NK-92 (cell line): ENCODE measurements around the gene GLT1D1.
"Not testable (repeated sequence)": the region's sequence is repeated elsewhere in the genome, so short reads cannot be mapped to it uniquely, and the experiment has no call there.

Source experiments
- DNase-seq: peaks from one replicate; lab custom pipeline; 2025; ENCODE audit not compliant: unreplicated experiment; lab: John Stamatoyannopoulos, UW

Gene GLT1D1

DNA sequence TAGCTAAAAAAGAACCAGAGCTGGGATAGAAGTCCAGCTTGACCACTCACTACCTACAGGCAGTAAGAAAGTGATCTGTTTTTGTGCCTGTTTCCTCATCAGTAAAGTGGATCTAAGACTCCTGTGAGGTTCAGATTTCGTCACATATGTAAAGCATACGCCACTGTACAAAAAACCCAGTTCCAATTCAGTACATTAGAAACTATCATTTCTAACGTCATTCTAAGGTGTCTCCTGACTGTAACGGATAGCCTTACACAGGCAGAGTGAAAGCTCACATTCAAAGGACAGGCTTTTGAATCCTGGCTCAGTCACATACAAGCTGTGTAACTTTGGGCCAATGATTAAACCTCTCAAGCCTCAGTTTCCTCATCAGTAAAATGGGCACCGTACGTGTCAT, 33.0 kb upstream of the GLT1D1 start:
- no peak for DNase-seq

DNA sequence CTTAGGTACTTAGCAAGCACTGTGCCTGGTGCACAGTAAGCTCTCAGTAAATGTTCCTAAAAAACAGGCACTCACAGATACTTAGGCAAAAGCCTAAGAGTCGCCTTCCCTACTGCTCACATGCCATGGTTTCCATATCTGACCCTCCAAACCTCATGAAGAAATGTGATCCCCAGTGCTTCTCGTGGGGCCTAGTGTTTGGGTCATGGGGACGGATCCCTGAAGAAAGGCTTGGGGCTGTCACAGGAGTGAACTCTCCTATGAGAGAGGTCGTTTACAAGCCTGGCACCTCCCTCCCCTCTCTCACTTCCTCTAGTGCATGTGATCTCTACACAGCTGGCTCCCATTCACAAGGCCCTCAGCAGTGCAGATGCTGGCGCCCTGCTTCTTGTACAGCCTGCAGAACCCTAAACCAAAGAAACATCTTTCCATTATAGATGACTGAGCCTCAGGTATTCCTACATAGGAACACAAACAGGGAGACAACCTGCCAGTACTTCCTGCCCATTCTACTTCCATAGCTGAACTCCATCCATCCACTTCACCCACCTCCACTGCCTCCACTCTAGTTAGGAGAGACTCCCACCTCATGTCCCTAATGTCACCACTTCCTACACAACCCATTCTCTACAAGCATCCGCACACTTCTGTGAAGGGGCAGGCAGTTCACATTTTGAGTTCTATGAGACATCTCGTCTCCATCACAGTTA, 32.4 kb upstream of the GLT1D1 start:
- DNase-seq: no peak

DNA sequence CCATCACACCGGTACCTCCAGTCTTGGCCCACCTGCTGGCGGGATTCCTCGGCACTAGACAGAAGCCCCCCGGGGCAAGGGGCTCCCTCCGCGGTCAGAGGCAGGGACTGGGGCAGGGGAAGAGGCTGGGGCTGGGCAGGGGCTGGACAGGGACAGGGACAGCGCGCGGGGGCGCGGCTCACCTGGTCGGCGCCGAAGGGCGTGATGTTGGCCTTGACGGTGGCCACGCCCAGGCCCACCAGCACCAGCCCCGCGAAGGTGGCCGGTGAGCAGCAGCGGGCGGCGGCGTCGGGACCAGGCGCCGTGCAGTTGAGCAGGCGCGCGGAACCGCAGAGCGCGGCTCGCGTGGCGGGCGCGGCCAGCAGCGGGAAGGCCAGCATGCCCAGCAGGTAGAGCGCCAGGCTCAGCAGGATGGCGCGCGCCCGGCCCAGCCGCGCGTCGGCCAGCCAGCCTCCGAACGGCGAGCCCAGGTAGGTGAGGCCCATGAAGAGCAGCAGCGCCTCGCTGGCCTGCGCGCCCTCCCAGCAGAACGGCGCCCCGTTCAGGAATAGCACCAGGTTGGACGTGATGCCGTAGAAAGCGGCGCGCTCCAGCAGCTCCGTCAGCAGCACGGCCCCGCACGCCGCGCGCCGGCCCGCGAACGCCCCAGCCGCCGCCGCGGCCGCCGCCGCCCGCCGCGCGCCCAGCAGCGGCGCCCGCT, 29.9 kb upstream of the GLT1D1 start:
- no peak for DNase-seq

DNA sequence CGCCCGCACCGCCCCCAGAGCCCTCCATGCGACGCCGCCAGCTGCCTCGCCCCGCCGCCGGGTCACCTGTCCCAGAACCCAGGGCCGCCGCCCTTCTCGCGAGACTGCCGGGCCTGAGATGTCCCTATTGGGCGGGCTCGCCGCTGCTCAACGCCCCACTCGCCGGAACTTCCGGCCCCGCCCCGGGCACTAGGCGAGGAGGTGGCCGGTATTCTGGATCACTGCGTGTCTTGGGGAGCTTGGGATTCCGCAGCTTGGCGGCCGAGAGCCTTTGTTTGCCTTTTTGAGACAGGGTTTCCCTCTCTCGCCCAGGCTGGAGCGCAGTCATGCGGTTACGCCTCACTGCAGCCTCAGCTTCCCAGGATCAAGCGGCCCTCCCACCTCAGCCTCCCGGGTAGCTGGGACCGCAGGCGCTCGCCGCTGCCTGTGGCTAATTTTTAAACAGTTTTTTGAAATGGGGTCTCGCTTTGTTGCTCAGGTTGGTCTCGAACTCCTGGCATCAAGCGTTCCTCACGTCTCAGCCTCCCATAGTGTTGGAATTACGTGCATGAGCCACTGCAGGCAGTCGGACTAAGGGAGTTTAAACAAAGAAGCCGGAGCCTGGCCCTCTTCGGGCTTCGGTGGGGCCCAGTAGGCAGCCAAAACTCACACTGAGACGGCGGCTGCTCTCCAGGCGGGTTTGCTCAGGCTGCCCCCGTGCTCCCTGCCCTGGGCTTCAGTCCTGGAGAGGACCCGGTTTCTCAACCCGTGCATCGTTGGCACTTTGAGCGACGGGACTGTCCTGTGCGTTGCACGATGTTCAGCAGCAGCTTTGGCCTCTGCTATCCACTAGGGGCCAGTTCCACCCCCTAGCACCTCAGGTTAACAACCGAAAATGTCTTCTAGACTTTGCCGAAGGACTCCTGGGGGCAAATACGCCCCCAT, 29.1 kb upstream of the GLT1D1 start, which contains the start of gene SLC15A4:
TSS of gene SLC15A4 (minus strand) at position 43 of the 924 bp plus-strand sequence. CDS start at position 28, 15 bp downstream.
- DNase-seq: peak; percentile 10

DNA sequence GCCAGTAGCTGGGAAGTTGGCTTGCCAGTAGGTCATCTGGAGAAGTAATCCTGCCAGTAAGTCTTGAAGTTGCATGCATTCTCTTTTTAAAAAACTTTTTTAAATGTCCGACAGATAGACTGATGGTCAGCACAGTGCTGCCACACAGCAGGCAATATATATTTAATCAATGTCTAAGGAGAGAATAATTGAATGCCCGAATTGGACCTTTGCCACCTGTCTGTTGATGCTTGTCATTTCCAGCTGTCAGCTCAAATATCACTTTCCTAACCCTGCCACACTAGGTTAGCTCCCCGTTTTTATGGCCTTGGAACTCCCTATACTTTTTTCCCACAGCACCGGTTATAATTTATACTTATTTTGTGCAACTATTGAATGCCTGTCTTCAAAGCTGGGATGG, 27.4 kb upstream of the GLT1D1 start:
- no peak for DNase-seq

DNA sequence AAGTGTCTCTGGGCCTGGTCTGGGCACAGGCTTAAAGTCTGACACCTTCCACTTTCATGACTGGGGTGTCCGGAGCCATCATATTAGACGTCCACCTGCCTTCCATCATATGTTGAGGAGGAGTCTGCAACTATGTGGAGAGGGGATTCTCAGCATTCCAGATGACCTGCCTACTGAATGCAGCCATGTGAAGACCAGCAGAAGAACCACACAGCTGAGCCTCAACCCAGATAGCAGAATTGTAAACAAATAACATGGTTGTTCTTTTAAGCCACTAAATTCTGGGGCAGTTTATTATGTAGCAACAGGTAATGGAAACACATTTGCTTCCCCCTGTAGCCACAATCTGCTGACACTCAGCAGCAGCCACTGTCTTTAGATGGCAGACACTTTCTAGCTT, 25.6 kb upstream of the GLT1D1 start:
- DNase-seq: no peak

DNA sequence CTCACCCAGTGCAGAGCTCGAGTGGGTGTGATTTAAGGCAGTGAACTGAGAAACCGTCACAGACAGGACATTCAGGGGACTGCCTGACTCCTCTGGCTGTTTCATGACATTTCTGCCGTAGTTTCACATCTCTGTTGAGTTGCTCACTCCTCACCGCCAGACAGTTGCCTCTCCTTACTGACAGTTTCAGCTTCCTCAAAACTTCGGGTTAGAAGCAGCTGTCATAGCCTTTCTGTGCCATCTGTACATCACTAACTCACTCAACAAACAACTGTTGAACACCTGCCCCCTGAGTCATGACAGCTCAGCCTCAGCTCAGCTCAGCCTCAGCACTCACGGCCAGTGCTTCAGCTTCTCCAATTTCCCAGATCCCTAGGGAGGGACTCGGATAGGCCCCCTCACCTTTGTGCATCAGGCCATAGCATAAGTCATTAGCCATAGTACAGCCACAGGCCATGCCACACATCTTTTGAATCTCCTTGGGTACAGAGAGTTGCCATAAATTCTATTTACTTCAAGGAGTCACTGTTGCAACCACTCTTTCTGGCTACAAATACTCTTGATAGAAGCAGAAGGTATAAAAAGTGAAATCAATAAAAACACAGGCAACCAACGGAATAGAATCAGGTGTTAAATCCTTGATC, 23.3 kb upstream of the GLT1D1 start:
- no peak for DNase-seq

DNA sequence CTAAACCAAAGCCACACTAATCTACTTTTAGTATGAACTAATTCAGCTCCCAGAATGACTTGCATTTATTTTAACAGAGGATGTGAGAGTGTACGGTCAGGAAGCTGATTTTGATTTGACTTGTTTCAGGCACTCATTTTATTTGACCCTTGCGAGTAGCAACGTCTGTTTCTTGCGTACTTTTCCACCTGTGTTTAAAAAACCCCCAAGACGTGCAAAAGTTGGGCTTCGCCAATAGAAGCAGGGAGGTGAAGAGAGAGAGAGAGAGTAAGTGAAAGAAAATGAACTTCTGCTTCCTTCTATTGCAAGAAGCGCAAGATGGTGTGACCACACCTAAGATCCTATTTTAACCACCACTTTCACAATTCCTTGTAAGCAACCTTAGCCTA, 22.8 kb upstream of the GLT1D1 start:
- DNase-seq: no peak

DNA sequence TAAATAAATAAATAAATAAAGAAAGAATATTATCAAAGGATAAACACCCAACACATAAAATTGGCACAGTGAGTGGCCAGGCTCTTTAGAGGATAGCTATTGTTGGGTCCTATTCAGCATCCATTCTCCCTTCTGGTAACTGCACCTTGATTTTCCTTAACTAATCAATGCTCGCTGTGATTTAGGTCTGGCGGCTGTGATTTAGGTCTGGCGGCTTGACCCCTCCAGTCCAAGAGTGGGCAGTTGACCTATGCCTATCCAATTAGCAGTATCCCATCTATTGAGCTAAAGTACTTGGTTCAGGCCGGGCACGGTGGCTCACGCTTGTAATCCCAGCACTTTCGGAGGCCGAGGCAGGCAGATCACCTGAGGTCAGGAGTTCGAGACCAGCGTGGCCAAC, 19.9 kb upstream of the GLT1D1 start:
- no peak for DNase-seq

DNA sequence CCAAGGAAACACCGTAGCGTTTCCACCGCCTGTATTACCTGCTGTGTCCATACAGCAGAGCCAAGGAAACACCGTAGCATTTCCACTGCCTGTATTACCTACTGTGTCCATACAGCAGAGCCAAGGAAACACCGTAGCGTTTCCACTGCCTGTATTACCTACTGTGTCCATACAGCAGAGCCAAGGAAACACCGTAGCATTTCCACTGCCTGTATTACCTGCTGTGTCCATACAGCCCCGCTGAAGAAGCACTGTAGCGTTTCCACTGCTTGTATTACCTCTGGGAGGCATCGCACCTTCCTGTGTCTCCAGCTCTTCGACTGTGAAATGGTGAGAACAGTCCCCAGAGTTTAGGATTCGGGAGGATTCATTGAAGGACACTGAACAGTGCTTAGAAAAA, 13.4 kb upstream of the GLT1D1 start:
- DNase-seq: not testable (repeated sequence)

DNA sequence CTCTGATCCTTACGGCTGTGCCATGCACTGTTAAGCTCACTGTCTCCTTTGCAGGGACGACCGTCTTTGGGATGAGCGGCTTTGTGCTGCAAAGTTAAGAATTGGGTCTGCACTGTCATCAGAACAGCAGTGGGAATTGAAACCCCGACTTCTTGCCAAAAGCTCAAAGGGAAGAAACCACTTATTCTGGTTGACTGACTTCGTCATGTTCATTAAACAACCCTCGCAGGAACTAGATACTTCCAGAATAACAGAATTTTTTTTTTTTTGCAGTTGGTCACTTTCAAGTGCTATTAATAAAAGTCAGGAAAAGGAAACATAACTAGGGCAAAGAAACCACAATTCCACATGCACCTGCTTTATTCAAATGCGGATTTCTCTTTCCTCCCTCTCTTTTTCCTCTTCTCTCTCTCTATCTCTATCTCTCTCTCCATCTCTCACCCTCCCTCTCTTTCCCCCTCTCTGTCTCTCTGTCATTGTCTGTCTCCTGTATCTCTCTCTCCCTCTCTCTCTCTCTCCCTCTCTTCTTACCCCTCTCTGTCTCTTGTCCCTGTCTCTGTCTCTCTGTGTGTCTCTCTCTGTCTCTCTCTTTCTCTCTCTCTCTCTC, 12.3 kb upstream of the GLT1D1 start:
- no peak for DNase-seq

DNA sequence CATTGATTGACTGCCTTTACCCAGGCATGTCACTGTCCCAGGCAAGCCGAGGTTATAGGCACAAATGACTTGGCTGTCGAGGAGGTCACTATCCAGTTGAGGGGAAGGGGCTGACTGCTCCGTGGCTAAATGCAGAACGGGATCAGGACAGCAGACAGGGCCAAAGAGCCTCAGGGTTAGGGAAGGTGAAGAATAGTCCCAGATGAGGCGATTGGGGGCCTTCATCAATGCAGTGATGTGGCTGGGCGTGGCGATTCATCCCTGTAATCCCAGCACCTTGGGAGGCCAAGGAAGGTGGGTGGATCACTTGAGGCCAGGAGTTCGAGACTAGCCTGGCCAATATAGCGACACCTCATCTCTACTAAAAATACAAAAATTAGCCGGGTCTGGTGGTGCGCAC, 10.7 kb upstream of the GLT1D1 start:
- no peak for DNase-seq

DNA sequence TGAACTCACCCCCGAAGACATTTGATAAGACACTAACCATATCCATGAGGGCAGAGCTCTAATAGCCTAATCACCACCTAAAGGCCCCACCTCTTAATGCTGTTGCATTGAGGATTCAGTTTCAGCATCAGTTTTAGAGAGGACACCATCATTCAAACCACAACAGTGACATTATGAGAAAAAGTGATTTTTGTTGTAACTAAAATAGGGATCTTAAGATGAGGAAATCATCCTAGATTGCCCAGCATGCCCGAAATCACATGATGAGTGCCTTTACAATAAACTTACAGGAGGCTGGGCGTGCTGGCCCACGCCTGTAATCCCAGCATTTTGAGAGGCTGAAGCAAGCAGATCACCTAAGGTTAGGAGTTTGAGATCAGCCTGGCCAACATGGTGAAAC, 9.7 kb upstream of the GLT1D1 start:
- no peak for DNase-seq

DNA sequence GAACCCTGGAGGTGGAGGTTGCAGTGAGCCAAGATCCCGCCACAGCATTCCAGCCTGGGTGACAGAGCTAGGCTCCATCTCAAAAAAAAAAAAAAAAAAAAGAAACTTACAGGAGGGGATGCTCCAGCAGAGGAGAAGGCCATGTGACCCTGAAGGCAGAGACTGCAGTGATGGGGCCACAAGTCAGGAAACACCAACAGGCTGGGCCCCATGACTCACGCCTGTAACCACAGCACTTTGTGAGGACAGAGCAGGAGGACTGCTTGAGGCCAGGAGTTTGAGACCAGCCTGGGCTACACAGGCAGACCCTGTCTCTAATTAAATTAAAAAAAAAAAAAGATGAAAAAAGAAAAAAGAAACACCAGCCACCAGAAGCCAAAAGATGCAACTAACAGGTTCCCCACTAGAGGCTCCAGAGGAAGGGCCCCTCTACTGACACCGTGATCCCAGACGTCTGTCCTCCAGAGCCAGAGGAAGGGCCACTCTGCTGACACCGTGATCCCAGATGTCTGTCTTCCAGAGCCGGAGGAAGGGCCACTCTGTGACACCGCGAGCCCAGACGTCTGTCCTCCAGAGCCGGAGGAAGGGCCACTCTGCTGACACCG, 9.1 kb upstream of the GLT1D1 start:
- no peak for DNase-seq

DNA sequence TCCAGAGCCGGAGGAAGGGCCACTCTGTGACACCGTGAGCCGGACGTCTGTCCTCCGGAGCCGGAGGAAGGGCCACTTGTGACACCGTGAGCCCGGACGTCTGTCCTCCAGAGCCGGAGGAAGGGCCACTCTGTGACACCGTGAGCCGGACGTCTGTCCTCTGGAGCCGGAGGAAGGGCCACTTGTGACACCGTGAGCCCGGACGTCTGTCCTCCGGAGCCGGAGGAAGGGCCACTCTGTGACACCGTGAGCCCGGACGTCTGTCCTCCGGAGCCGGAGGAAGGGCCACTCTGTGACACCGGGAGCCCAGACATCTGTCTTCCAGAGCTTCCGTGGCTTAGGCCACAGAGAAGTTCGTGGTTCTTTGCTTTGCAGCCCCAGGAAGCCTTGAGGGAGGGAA, 6.6 kb upstream of the GLT1D1 start:
- DNase-seq: not testable (repeated sequence)

DNA sequence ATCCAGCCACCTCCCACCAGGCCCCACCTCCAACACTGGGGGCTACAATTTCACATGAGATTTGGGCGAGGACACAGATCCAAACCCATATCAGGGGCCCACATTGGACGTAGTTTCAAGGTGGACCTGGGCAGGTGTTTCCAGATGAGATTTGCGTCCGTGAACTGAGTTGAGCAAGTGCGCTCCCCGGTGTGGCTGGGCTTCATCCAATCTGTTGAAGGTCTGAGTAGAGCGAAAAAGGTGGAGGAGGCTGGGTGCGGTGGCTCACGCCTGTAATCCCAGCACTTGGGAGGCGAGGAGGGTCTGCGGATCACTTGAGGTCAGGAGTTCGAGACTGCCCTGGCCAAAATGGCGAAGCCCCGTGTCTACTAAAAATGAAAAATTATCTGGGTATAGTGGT, 4.9 kb upstream of the GLT1D1 start:
- no peak for DNase-seq

DNA sequence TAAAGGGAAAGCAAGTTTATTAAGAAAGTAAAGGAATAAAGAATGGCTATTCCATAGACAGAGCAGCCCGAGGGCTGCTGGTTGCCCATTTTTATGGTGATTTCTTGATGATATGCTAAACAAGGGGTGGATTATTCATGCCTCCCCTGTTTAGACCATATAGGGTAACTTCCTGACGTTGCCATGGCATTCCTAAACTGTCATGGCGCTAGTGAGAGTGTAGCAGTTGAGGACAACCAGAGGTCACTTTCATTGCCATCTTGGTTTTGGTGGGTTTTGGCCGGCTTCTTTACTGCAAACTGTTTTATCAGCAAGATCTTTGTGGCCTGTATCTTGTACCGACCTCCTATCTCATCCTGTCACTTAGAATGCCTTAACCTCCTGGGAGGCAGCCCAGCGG, 3.5 kb upstream of the GLT1D1 start:
- not testable (repeated sequence) for DNase-seq

DNA sequence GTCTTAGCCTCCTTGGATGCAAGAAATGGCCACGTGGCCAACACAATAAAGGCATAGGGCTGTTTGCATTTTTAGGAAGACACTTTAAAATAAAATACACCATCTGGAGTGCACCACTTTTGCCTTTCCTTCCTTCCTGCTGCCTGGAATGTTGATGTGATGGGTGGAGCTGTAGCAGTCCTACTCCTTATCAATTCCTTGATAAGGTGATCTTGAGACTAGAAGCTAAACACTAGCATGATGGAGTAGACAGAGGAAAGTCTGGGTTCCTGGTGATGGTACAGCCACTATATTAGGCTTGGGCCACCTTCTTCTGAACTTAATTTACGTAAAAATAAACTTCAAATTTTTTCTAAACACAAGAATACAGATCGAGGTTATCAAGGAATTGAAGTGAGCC, 2.9 kb upstream of the GLT1D1 start:
- DNase-seq: no peak

DNA sequence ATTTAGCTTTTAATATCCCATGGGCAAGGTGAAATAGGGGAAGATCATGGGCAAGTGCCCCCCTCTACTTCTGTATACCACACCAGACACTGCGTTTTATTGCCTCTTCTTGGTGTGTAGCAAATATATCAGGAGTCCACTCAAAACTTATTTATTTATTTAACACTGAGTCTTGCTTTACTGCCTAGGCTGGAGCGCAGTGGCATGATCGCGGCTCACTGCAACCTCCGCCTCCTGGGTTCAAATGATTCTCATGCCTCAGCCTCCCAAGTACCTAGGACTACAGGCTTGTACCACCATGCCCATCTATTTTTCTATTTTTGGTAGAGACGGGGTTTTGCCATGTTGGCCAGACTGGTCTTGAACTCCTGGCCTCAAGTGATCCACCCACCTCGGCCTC, 1.8 kb upstream of the GLT1D1 start:
- DNase-seq: not testable (repeated sequence)

DNA sequence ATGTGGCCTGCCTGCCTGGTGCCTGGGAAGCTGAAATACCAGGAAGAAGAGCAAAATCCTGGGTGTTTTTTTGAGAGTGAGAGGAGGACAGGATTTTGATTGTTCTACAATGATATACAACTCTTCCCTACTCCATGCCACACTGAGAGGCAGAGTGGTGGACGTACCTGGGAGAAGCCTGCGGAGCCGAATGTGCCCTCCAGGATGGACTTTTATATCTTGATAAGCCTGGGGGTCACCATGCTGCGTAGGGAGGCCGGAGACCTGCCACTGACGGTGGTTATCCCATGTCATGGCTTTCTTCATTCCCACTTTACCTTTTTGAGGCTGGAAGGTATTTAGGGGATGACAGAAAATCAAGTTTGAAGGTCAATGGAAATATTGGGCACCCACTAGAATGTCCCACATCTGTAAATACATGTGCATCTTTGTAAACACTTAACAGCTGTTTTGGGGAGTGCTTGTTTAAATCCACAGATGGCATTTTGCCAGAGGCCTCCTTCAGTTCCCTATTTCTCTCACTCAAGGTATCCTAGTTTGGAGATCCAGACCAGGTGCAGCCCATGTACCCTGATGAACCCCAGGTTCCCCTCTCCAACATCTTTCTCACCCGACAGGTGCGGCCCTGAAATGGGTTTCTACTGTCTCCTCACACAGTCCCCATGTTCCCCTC, 1.1 kb upstream of the GLT1D1 start:
- DNase-seq: no peak
